Measurements from ENCODE around the gene DERL2.

DERL2 gene

DNA sequence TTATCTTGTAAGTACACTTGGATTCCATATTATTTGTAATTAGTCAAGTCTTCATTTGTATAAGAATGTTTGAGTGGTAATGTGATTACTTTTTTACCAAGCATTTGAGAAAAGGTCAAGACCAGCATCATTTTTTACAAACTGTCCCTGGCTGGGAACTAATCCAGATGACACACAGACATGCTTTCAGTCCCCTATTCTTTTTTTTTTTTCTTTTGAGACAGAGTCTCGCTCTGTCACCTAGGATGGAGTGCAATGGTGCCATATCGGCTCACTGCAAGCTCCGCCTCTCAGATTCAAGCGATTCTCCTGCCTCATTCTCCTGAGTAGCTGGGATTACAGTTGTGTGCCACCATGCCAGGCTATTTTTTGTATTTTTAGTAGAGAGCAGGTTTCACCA lies 4.5 kb downstream of the DERL2 start:
- Histone ChIP-seq H3K9ac (ENCODE audit: insufficient read length, low read depth) (no peak overlapping the region), H3K27me3 (ENCODE audit: insufficient read depth, insufficient read length) (no peaks in the 10 kb centered on the region), H3K9me3 (ENCODE audit: insufficient read depth, low read length) (no peaks in the 10 kb centered on the region), H3K4me1 (ENCODE audit: insufficient read depth, insufficient read length) (no peaks in the 10 kb centered on the region), H3K4me3 (ENCODE audit: insufficient read length, low read depth) (no peak overlapping the region), H3K36me3 (ENCODE audit: insufficient read depth, insufficient read length, low read length) (peaks cover 81% of the 10 kb centered on the region)
- TF ChIP-seq ZNF274 (IDR thresholded peaks at IDR 0.05; ENCODE audit: low read depth, low read length), result no peak
- no peak for TF ChIP-seq SUZ12 (IDR thresholded peaks at IDR 0.05; ENCODE audit: extremely low read depth, insufficient read depth, insufficient read length)
- no peak for TF ChIP-seq YY1 (IDR thresholded peaks at IDR 0.05; ENCODE audit: insufficient read depth, insufficient read length)
- DNase-seq (ENCODE audit: low read depth, low spot score), result no peak

DNA sequence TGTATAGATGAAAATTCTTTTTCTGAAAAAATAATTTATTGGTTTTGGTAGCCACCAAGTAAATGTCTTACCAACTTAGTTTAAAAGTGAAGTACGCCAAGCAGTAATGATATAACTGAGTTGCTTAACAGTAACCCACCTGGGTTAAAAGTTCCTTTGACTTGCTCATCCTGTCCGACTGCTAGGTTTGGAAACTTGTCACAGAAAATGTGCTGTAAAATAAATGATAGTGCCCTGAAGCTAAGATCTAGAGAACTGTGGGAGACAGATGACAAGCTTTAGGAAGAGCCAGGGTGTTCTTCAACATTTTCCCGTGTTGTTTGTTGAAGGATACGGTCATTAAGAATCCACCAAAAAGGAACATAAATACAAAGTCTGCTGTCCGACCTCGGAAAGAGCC lies 5.0 kb downstream of the DERL2 start:
- TF ChIP-seq SUZ12 (IDR thresholded peaks at IDR 0.05; ENCODE audit: extremely low read depth, insufficient read depth, insufficient read length) (no peak), YY1 (IDR thresholded peaks at IDR 0.05; ENCODE audit: insufficient read depth, insufficient read length) (no peak), ZNF274 (IDR thresholded peaks at IDR 0.05; ENCODE audit: low read depth, low read length) (no peak)
- Histone ChIP-seq H3K4me3 (ENCODE audit: insufficient read length, low read depth) (no peak overlapping the region), H3K4me1 (ENCODE audit: insufficient read depth, insufficient read length) (no peaks in the 10 kb centered on the region), H3K9me3 (ENCODE audit: insufficient read depth, low read length) (no peaks in the 10 kb centered on the region), H3K9ac (ENCODE audit: insufficient read length, low read depth) (no peak overlapping the region), H3K27me3 (ENCODE audit: insufficient read depth, insufficient read length) (no peaks in the 10 kb centered on the region), H3K36me3 (ENCODE audit: insufficient read depth, insufficient read length, low read length) (peaks cover 85% of the 10 kb centered on the region)
- DNase-seq (ENCODE audit: low read depth, low spot score), result no peak

DNA sequence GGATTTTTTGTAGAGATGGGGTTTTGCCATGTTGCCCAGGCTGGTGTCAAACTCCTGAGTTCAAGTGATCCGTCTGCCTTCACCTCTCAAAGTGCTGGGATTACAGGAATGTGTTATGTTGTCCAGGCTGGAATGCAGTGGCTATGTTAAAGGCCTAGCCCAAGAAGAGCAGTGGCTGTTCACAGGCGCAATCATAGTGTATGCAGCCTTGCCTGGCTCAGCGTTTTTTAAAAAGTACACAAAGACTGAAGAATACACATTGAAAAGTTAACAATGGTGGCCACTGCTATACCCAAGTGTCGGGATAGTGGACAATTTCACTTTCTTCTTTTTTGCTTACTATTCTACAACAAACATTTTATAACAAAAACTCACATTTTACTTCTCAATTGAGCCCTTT lies 7.0 kb downstream of the DERL2 start:
- H3K4me1 ChIP-seq (ENCODE audit: insufficient read depth, insufficient read length), result no peaks in the 10 kb centered on the region
- TF ChIP-seq ZNF274 (IDR thresholded peaks at IDR 0.05; ENCODE audit: low read depth, low read length) (no peak), SUZ12 (IDR thresholded peaks at IDR 0.05; ENCODE audit: extremely low read depth, insufficient read depth, insufficient read length) (no peak), YY1 (IDR thresholded peaks at IDR 0.05; ENCODE audit: insufficient read depth, insufficient read length) (no peak)
- H3K9me3 ChIP-seq (ENCODE audit: insufficient read depth, low read length), result no peaks in the 10 kb centered on the region
- DNase-seq (ENCODE audit: low read depth, low spot score), result no peak
- H3K9ac ChIP-seq (ENCODE audit: insufficient read length, low read depth), result no peak overlapping the region
- peaks cover 90% of the 10 kb centered on the region for H3K36me3 ChIP-seq (ENCODE audit: insufficient read depth, insufficient read length, low read length)
- H3K4me3 ChIP-seq (ENCODE audit: insufficient read length, low read depth), result no peak overlapping the region
- H3K27me3 ChIP-seq (ENCODE audit: insufficient read depth, insufficient read length), result no peaks in the 10 kb centered on the region

DNA sequence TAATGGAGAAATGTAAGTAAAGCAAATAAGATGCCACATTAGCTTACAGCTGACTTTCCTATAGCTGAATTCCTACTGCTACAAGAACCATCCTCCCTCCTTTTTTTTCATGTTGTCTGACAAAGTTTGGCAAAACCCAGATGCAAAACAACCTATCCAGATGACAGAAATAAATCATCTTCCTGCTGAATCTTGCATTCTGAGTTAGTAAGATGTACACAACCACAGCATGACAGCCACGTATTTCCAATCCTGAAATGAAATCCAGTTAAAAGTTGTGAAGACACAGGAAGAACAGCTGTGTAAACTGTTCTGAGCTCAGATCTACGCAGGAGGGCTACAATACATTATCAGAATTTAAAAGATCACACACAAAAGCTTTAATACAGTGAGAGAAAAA lies 12.1 kb downstream of the DERL2 start:
- no peaks in the 10 kb centered on the region for H3K4me1 ChIP-seq (ENCODE audit: insufficient read depth, insufficient read length)
- H3K9me3 ChIP-seq (ENCODE audit: insufficient read depth, low read length), result no peaks in the 10 kb centered on the region
- no peak for DNase-seq (ENCODE audit: low read depth, low spot score)
- H3K27me3 ChIP-seq (ENCODE audit: insufficient read depth, insufficient read length), result no peaks in the 10 kb centered on the region
- TF ChIP-seq ZNF274 (IDR thresholded peaks at IDR 0.05; ENCODE audit: low read depth, low read length), result no peak
- TF ChIP-seq SUZ12 (IDR thresholded peaks at IDR 0.05; ENCODE audit: extremely low read depth, insufficient read depth, insufficient read length), result no peak
- no peak for TF ChIP-seq YY1 (IDR thresholded peaks at IDR 0.05; ENCODE audit: insufficient read depth, insufficient read length)
- H3K36me3 ChIP-seq (ENCODE audit: insufficient read depth, insufficient read length, low read length), result peaks cover 61% of the 10 kb centered on the region
- no peak overlapping the region for H3K9ac ChIP-seq (ENCODE audit: insufficient read length, low read depth)
- H3K4me3 ChIP-seq (ENCODE audit: insufficient read length, low read depth), result no peak overlapping the region

DNA sequence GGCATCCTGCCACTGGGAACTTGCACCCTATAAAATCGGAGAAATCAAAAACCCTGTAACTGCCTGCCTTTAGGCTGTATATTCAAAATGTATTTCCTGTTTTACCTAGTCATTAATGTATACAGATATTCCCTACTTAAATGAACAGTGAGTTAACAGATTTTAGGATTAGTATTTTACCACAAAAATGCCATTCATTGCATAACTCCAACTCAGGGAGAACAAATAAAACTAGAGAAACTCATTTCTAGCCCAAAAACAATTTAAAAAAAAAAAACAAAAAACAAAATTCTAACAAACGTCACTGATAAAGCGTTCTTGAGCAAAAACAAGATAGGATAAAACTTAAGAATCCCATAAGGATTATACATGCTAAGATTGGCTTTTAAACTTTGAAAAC lies 13.5 kb downstream of the DERL2 start:
- TF ChIP-seq ZNF274 (IDR thresholded peaks at IDR 0.05; ENCODE audit: low read depth, low read length) (no peak), SUZ12 (IDR thresholded peaks at IDR 0.05; ENCODE audit: extremely low read depth, insufficient read depth, insufficient read length) (no peak), YY1 (IDR thresholded peaks at IDR 0.05; ENCODE audit: insufficient read depth, insufficient read length) (no peak)
- Histone ChIP-seq H3K4me1 (ENCODE audit: insufficient read depth, insufficient read length) (no peaks in the 10 kb centered on the region), H3K27me3 (ENCODE audit: insufficient read depth, insufficient read length) (no peaks in the 10 kb centered on the region), H3K9ac (ENCODE audit: insufficient read length, low read depth) (no peak overlapping the region), H3K9me3 (ENCODE audit: insufficient read depth, low read length) (no peaks in the 10 kb centered on the region), H3K36me3 (ENCODE audit: insufficient read depth, insufficient read length, low read length) (peaks cover 47% of the 10 kb centered on the region), H3K4me3 (ENCODE audit: insufficient read length, low read depth) (no peak overlapping the region)
- DNase-seq (ENCODE audit: low read depth, low spot score), result no peak

DNA sequence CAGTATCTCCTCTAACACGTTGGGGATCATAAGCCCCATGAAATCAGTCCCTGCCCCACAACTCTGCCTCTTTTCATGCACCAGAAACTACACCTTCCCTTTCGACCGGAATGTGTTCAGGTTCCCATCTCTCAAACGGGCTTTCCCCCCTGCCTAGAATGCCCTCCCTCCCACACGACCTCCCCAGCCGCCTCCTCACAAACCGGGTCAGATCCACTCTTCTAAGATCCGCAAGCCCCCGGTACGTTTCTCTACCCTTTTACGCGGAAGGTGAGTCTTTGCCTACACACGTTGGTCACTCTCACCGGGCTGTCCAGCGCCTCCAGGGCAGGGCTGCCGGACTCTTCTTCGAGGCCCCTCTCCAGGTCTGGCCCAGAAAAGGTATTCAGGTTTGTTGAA lies 17.9 kb downstream of the DERL2 start:
- Histone ChIP-seq H3K9me3 (ENCODE audit: insufficient read depth, low read length) (no peaks in the 10 kb centered on the region), H3K4me3 (ENCODE audit: insufficient read length, low read depth) (peak overlapping the region; percentile 90), H3K36me3 (ENCODE audit: insufficient read depth, insufficient read length, low read length) (peaks cover 26% of the 10 kb centered on the region), H3K4me1 (ENCODE audit: insufficient read depth, insufficient read length) (no peaks in the 10 kb centered on the region), H3K9ac (ENCODE audit: insufficient read length, low read depth) (peak overlapping the region; percentile 98), H3K27me3 (ENCODE audit: insufficient read depth, insufficient read length) (no peaks in the 10 kb centered on the region)
- no peak for TF ChIP-seq ZNF274 (IDR thresholded peaks at IDR 0.05; ENCODE audit: low read depth, low read length)
- TF ChIP-seq YY1 (IDR thresholded peaks at IDR 0.05; ENCODE audit: insufficient read depth, insufficient read length), result no peak
- TF ChIP-seq SUZ12 (IDR thresholded peaks at IDR 0.05; ENCODE audit: extremely low read depth, insufficient read depth, insufficient read length), result no peak
- DNase-seq (ENCODE audit: low read depth, low spot score), result no peak

DNA sequence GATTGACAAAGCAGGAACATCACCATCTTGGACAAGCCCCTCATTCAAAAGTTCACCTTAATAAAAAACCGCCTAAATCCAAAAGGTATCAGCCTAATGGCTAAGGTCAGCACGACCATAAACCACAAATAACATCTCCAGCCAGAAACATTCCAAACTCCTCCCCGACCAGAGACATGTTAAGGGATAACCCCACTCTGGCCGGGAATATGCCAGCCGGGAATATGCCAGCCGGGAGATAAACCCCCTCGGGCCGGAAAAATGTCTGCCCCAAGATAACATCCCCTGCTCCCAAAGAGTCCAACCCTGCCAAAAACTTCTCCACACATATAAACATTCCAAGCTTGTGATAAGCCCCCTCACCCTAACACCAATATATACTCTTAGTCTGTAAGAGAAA lies 18.6 kb downstream of the DERL2 start:
- Histone ChIP-seq H3K27me3 (ENCODE audit: insufficient read depth, insufficient read length) (no peaks in the 10 kb centered on the region), H3K9ac (ENCODE audit: insufficient read length, low read depth) (peak overlapping the region; percentile 98), H3K9me3 (ENCODE audit: insufficient read depth, low read length) (no peaks in the 10 kb centered on the region), H3K36me3 (ENCODE audit: insufficient read depth, insufficient read length, low read length) (peaks cover 23% of the 10 kb centered on the region), H3K4me3 (ENCODE audit: insufficient read length, low read depth) (peak overlapping the region; percentile 90), H3K4me1 (ENCODE audit: insufficient read depth, insufficient read length) (no peaks in the 10 kb centered on the region)
- DNase-seq (ENCODE audit: low read depth, low spot score), result no peak
- TF ChIP-seq SUZ12 (IDR thresholded peaks at IDR 0.05; ENCODE audit: extremely low read depth, insufficient read depth, insufficient read length) (no peak), ZNF274 (IDR thresholded peaks at IDR 0.05; ENCODE audit: low read depth, low read length) (no peak), YY1 (IDR thresholded peaks at IDR 0.05; ENCODE audit: insufficient read depth, insufficient read length) (no peak)

DNA sequence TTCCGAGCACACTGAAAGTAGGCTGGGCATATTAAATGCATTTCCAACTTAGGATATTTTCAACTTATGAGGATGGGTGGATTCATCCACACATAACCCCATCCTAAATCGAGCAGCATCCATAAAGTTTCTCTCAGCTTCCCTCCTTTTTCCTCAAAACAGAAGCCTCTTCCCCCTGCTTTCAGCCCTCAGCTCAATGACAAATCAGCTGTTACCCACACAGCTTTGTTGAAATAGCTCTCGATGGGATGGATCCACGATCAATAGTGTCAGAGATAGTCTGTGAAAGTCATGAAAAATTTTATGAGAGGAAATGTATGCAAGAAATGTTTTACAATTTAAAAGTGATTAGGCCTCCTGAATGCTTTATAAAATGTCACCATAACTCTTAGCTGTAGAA lies 19.7 kb downstream of the DERL2 start:
- no peak overlapping the region for H3K9ac ChIP-seq (ENCODE audit: insufficient read length, low read depth)
- TF ChIP-seq SUZ12 (IDR thresholded peaks at IDR 0.05; ENCODE audit: extremely low read depth, insufficient read depth, insufficient read length), result no peak
- TF ChIP-seq YY1 (IDR thresholded peaks at IDR 0.05; ENCODE audit: insufficient read depth, insufficient read length), result no peak
- no peak for TF ChIP-seq ZNF274 (IDR thresholded peaks at IDR 0.05; ENCODE audit: low read depth, low read length)
- H3K4me1 ChIP-seq (ENCODE audit: insufficient read depth, insufficient read length), result no peaks in the 10 kb centered on the region
- H3K9me3 ChIP-seq (ENCODE audit: insufficient read depth, low read length), result no peaks in the 10 kb centered on the region
- peaks cover 23% of the 10 kb centered on the region for H3K36me3 ChIP-seq (ENCODE audit: insufficient read depth, insufficient read length, low read length)
- DNase-seq (ENCODE audit: low read depth, low spot score), result no peak
- H3K27me3 ChIP-seq (ENCODE audit: insufficient read depth, insufficient read length), result no peaks in the 10 kb centered on the region
- H3K4me3 ChIP-seq (ENCODE audit: insufficient read length, low read depth), result no peak overlapping the region
